GM19025 (cell line): ENCODE results near the gene FOLH1.
"Not testable (repeated sequence)": the region's sequence is repeated elsewhere in the genome, so short reads cannot be mapped to it uniquely, and the experiment has no call there.

Experiments
- ATAC-seq: cut with Tn5 transposase; IDR thresholded peaks from one replicate; pipeline ENCODE4 v1.9.1; 2021; ENCODE audit warnings: mild to moderate bottlenecking, low read depth, moderate library complexity; ENCODE audit not compliant: unreplicated experiment

FOLH1 gene

DNA sequence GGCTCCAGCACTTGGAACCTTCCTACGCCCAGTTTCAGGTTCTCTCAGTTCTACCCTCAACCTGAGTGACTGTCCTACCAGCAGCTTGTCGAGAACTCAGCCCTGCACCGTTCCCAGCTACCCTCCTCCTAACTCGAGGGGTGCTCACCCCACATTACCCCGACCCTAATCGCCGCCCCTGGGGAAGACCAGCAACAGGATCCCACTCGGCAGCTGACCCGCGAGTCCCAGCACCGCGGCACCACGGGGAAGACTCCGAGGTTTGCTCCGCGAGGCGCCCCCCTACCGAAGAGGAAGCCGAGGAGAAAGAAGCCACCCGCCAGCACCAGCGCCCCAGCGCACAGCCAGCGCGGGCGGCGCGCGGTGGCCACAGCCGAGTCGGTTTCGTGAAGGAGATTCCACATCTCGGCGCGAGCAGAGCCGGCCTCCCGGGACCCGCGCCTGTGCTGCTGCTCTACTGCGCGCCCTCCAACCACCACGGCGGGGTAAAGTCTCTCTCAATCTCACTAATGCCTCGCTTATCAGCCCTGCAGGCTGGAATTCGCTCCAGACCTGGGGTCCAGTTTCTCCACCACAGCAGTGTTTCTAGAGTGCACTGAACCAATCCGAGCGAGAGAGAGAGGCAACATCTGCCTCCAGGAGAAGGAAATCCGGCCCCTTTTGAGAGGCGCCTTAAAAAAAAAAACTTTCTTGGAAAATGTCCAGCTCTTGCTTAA is at the start of gene FOLH1:
TSS of gene FOLH1 (minus strand) at position 597 of the 716 bp plus-strand sequence. CDS start at position 404, 193 bp downstream.
- no peak for ATAC-seq

DNA sequence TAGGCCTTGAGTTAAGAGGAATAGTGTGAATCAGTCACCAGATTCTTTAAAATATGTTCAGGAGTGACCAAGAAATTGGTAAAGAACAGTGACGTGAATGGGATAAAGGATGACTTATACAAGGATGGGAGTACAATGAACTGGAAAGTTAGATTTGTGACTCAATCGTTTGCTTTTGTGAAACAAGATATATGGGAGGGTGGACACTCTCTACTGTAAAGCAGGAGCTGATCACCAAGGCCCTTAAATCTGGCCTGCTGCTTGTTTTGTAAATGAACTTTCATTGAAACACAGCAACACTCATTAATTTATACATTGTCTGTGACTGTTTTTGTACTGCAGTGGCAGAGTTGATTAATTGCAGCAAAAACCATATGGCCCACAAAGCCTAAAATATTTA is 46.7 kb upstream of the FOLH1 start:
- not testable (repeated sequence) for ATAC-seq

DNA sequence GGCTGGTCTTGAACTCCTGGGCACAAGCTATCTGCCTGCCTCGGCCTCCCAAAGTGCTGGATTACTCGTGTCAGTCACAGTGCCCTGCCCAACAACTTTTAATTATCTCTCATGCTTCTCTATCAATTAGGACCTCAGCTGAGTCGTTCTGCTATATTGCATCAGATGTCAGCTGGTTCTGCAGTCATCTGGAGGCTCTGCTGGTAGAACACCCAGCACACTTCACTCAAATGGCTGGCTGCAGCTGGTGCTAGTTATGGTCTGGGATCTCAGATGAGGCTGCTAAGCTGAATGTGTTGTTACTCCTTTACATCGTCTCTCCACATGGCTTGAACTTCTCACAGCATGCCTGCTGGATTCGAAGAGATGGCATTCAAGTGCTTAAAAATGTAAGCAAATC is 42.8 kb upstream of the FOLH1 start:
- not testable (repeated sequence) for ATAC-seq

DNA sequence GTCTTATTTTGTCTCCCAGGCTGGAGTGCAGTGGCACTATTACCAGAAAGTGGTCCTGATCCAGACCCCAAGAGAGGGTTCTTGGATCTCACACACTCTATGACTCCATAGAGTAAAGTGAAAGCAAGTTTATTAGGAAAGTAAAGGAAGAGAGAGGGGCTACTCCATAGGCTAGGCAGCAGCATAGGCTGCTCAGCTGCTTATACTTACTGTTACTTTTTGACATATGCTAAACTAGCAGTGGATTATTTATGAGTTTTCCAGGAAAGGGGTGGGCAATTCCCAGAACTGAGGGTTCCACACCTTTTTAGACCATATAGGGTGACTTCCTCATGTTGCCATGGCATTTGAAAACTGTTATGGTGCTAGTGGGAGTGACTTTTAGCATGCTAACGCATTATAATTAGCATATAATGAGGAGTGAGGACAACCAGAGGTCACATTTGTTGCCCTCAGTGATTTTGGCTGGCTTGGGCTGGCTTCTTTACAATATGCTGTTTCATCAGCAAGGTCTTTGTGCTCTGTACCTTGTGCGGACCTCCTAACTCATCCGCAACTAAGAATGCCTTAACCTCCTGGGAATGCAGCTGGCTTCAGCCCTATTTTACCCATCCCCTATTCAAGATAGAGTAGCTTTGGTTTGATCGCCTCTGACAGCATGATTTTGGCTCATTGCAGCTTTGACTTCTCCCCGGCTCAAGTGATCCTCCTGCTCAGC is 42.2 kb upstream of the FOLH1 start:
- ATAC-seq = not testable (repeated sequence)

DNA sequence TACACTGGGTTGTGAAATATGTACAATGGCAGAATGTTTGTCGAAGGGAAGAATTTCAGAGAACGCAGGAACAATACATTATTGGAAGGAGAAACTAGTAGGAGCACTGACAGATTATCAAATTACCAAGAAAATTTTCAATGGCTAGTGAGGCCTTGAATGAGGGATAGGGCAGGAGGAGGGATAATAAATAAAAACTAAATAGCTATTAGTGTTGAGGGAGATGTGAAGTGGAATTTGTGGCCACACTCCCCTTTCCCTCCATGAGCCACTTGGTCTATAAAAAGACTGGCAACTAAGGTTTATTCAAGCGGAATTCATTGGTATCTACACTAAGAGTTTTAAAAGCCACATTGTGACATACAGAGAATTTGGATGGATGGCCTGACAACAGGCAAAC is 41.0 kb upstream of the FOLH1 start:
- ATAC-seq = not testable (repeated sequence)

DNA sequence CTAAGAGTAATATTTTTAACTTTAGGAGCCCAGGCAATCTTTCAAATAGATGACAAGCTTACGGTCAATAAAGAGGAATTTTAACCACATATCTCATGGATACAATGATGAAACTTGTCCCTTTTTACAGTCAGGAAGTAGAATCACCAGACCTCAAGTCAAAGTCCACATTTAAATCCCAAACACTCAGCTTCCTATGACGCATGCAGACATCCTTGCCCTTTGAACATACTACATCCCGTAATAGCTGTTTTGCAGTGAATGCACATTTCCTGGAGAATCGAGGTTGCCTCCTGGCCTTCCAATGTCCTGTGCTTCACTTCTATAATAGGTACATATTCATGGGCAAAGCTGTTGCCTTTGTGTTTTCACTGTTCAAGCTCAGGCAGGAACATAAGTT is 25.3 kb upstream of the FOLH1 start:
- not testable (repeated sequence) for ATAC-seq

DNA sequence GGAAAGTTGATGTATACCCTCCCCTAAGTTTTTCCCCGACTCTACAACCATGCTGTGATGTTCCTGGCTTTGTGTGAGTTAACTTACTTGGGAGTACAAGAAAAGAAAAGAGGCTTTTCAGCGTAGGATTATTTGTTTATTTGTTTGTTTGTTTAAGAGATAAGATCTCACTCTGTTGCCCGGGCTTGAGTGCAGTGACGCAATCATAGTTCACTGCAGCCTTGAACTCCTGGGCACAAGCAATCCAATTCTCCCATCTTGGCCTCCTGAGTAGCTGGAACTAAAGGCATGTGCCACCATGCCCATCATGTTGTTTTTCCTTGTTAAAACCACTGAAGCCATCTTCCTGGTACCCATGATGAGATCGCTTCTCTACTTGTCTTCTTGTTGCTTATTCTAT is 24.6 kb upstream of the FOLH1 start:
- ATAC-seq = not testable (repeated sequence)

DNA sequence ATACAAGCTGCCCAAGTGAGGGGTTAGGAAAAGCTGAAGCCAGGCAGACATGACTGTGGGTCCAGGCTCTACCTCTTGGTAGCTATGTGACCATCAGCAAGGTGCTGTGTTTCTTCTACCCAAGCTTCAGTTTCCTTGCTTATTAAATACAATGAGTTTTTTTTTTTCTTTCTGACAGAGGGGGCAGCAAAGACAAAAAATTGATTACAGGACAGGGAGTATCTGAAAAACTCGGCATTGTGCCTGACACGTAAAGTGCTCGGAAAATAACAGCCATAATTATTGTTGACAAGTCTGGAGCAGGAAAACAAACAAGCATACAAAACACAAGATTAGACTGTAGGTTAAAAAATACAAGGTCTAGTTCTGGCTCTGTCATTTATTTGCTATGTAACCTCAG is 23.3 kb upstream of the FOLH1 start:
- ATAC-seq = not testable (repeated sequence)

DNA sequence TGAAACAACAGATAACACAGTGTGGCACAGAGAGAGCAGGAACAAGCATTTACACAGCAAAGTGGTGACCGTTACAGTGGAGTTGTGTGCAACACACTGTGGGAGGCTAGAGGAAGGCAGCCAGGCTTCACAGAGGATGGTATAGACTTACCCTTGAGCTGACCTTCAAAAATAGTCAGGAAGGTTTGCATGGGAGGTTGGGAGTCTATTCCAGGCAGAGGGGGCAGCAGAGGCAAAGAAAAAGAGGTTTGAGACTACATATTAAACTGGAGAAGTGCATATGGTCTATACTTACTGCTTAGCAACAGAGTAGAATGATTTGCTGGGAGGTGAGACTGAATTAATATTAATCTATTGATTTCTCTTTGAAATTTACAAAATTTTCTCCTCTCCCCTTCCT is 22.1 kb upstream of the FOLH1 start:
- not testable (repeated sequence) for ATAC-seq

DNA sequence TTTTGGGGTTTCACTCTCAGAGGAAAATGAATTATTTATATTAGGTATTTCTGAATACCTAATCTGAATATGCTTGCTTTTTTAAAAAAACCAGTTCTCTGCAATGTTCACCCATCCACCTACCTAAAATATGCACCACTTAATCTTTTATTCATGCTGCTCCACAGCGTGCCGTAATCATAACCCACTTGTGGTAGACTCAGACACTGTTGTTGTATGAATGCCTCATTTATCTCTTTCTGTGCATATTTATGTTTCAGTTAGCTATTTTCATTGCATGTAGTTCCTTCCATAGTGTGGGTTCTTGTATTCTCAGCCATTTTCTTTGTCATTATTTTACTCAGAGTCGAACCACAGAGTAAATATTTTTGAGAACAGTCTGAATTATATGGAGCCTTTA is 21.6 kb upstream of the FOLH1 start:
- ATAC-seq = not testable (repeated sequence)

DNA sequence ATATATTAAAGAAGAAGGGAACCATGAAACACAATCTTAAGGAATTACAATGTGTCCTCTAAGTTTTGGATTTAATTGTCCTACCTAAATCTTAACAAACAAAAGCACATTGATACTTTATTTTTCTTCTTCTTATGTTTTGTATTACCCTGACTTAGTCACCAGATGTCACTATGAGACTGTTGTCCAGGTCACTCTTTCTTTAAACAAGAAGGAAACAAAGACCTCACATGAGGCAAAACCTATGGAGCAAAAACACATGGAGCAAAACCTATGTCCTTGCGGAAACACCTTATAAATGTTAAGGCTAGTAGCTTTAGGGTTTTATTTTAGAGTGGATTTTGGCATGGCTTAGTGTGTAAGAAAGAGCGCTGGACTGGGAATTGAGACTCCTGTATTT is 20.7 kb upstream of the FOLH1 start:
- not testable (repeated sequence) for ATAC-seq

DNA sequence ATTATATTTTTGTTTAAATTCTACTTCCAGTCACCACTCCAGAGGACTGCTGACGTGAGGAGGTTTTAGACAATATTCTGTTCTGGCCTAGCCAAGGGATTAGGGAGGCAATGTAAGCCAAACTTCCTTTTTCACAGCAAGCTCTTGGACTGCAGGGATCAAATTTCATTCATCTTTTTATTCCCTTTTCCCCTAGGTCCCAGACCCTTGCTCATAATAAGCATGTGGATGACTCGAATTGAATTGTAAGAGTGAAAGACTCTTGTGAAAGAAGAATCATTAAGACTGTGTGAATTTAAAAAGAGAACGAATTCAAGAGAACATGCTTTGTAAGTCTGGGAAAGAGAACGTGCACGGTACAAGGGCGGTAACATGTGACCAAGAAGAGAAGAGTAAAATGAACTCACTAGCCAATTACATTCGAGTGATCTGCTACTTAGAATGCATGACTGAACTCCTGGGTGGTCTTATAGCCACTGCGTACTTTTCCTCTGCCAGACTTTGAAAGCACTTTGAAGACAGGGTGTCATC is 16.9 kb upstream of the FOLH1 start:
- not testable (repeated sequence) for ATAC-seq

DNA sequence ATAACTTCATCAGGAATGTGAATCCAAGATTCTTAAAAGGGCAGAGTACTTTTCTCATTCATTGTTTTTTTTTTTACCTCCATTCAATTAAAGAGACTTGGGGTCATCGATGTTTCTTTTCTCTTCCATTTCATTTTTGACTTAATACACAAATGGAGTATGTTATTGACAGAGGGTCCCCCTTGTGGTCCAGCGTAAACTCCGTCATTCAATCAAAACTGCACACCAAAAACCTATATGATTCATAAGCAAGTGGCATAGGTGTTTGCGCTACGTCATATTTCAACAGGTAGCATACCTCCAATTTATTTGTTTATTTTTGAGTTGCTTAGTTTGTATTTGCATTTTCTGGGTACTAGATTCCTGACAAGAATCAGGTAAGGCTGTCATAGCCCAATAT is 12.7 kb upstream of the FOLH1 start:
- ATAC-seq = no peak

DNA sequence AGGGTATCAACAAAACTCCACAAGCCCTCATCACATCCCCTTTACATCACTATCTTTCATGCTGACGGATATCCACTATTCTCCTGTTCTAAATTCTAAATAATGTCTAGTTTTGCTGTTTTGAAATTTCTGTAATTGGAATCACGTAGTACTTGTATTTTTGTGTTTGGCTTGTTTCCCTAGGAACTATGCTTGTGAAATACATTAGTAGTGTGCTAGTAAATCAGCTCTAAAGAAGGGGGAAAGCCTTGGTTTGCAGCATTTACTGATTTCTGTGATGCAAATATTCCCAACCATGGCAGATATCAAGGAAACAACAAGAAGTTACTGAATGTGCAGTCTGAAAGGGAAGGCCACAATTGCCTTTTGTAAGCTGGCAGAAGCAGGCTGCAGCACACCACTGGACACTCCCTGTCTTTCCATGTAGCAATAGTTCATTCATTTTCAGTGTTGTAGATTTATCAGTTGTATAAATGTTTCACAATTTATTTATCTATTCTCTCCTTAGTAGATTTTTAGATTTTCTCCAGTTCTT is 4.7 kb upstream of the FOLH1 start:
- ATAC-seq = no peak

DNA sequence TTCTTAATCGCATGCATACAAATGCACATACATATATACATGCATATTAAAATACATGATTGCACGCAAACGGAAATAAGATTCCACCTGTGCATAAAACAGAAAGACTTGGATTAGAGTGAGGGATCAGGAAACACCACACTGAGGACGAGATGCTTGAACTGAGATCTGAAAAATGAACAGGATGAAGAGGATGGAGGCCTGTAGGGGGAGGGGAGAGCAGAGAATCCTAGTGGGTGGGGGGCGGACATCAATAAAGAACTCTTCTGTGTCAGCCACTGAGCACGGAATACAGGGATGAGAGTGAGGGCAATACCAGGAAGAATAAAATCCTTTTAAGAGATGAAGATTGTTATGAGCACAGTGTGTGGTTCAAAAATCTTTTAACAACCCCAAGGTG is 1.4 kb downstream of the FOLH1 start:
- ATAC-seq = not testable (repeated sequence)

DNA sequence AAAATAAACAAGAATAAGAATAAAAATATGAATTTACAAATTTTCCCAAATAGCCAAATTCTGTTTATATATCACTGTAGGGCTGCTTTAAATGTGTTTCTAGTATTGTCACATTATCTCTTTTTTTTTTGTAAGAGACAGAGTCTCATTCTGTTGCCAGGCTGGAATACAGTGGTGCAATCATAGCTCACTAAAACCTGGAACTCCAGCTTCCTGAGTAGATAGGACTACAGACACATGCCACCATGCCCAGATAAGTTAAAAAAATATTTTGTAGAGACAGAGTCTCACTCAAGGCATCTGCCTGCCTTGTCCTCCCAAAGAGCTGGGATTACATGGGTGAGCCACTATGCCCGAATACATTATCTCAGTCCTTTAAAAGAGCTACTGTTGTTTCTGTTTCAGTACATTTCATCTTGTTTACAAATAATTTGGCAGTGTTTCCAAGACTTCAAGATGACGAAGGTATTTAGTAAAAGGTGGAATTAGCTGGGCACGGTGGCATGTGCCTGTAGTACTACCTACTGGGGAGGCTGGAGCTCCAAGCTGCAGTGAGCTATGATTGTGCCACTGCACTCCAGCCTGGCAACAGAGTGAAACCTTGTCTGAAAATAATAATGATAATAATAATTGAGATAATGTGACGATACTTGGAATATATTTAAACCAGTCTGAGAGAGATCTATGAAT is 6.0 kb downstream of the FOLH1 start:
- no peak for ATAC-seq

DNA sequence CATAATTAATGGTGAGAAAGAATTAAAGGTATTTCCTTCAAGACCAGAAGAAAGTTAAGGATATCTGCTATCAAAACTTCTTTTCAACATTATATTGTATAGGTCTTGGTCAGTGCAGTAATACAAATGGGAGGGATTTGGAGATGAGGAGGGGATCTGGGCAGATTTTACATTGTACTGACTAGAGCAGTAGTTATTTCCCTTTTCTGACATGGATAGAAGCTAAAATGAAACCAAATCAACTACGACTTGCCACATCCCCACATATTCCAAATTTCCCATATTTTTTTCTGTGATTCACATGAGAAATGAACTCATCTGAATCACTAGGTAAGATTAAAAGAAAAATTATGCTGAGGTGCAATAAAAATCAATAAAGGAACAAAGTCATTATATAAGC is 11.6 kb downstream of the FOLH1 start:
- not testable (repeated sequence) for ATAC-seq

DNA sequence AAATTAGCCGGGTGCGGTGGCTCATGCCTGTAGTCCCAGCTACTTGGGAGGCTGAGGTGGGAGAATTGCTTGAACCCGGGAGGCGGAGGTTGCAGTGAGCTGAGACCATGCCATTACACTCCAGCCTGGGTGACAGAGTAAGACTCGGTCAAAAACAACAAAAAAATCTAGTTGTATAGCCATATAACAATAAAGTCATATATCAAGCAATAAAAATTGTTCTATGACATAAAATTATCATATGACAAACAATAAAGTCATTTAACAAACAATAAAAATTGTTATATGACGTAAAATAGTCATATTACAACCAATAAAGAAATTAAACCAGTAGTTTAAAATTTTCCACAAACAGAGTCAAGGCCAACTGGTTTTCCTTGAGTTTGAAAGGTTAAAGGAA is 12.4 kb downstream of the FOLH1 start:
- not testable (repeated sequence) for ATAC-seq

DNA sequence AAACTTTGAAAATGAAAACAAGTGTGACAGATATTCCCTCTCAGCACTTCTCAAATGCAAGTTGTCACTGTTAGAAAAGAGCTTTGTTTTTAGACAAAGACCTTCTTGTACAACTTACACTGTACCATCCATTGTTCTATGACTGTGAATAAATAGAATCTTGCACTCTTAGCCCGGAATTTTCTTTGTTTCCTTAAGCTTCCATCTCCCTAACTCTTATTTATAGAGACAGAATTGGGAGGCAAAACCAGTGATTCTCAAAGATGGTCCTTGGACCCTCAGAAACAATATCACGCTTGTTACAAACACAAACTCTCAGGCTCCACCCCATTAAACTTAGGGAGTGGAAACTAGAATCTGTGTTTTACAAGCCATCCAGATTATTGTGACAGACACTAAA is 18.1 kb downstream of the FOLH1 start:
- not testable (repeated sequence) for ATAC-seq

DNA sequence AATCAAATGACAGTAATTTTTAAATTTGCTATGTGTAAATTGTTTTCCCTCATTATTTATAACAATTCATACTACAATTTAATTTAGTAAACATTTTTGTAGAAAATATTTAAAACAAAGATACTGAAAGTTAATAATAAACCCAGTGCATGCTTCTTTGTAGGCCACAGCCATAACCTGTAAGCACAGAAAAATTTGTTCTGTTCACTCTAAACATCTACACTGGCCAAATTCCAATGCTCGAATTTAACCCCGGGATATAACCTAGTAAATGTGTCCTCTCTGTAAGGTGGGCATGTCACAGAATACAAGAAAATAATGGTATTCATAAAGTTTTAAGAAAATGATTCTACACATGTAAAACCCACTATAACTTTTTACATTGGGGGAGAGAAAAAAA is 22.2 kb downstream of the FOLH1 start:
- ATAC-seq = not testable (repeated sequence)

DNA sequence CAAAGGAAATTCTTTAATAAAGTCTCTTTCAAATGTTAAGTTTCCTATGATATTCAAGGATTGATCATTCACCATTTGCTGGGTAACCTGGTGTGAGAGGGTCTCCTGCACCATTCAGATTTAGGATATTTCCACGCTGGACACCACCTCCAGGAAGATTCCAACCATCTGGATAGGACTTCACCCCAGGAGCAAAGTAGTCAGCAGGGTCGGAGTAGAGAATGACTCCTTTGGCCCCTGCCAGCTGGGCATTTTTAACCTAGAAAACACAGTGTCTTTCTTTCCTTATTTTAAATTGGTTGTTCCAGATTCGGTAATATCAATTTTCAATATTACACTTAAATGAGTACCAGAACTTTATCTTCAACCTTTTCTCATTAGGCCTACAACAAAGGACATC is 22.8 kb downstream of the FOLH1 start:
- ATAC-seq = not testable (repeated sequence)
